HepG2 (cell line): ENCODE data around the gene PCCB. TPM values are rescaled to one million over a fixed set of nuclear protein-coding genes. Genes with fewer than 3 reads are reported as not detected.

ENCODE experiments used
- ASH2L ChIP-seq: fragments of 300-600, 200-600 bp; sonication (generic); IDR thresholded peaks from 2 replicates; pipeline ENCODE4 v1.7.0; 2017; ENCODE audit warnings: low read depth, mild to moderate bottlenecking, moderate library complexity, mixed read lengths, low read length; ENCODE audit not compliant: insufficient read length
- CEBPB ChIP-seq: IDR thresholded peaks from 2 replicates; pipeline ENCODE4 v1.6.1; 2011; ENCODE audit warnings: low read depth, low read length, improper control_type of control experiment, borderline replicate concordance
- EZH2 ChIP-seq: conservative IDR thresholded peaks from 2 replicates; pipeline ENCODE4 v1.6.1; 2012; ENCODE audit warnings: mild to moderate bottlenecking, low read depth, low read length, moderate library complexity
- GTF2F1 ChIP-seq: fragments of 150-350 bp; IDR thresholded peaks from 2 replicates; pipeline ENCODE4 v1.6.1; 2014; ENCODE audit warnings: low read length
- GZF1 ChIP-seq: sonication (generic); formaldehyde crosslinking; IDR thresholded peaks from 2 replicates; pipeline ENCODE4 v1.5.1; 2020; ENCODE audit warnings: mild to moderate bottlenecking, missing genetic modification reagents
- HMG20A ChIP-seq: IDR thresholded peaks from 2 replicates; pipeline ENCODE4 v1.6.1; 2016; ENCODE audit warnings: borderline replicate concordance
- RAD21 ChIP-seq: fragments of 450-650 bp; formaldehyde crosslinking; IDR thresholded peaks from 2 replicates; pipeline ENCODE4 v1.5.0; 2020; ENCODE audit warnings: mild to moderate bottlenecking
- RERE ChIP-seq: IDR thresholded peaks from 2 replicates; pipeline ENCODE4 v1.6.1; 2016; ENCODE audit warnings: low read depth, missing genetic modification reagents, missing compliant biosample characterization
- REST ChIP-seq, 2 experiments: IDR thresholded peaks; 2 replicates each; pipeline ENCODE4 v1.6.1; 2011 to 2012; ENCODE audit warnings: low read length in 2 of 2, borderline replicate concordance in 1 of 2, low read depth in 1 of 2, mild to moderate bottlenecking in 1 of 2, moderate library complexity in 1 of 2
- SALL2 ChIP-seq: sonication (generic); formaldehyde crosslinking; IDR thresholded peaks from 2 replicates; pipeline ENCODE4 v1.8.1; 2023; ENCODE audit warnings: mild to moderate bottlenecking, missing genetic modification reagents, inconsistent platforms
- SIN3B ChIP-seq: fragments of 150-350 bp; IDR thresholded peaks from 2 replicates; pipeline ENCODE4 v1.6.1; 2014; ENCODE audit warnings: low read length
- SNAPC2 ChIP-seq: sonication (generic); formaldehyde crosslinking; IDR thresholded peaks from 2 replicates; pipeline ENCODE4 v1.8.1; 2022; ENCODE audit warnings: mild to moderate bottlenecking, missing genetic modification reagents
- ZFP62 ChIP-seq: sonication (generic); formaldehyde crosslinking; IDR thresholded peaks from 2 replicates; pipeline ENCODE4 v1.4.0; 2020; ENCODE audit warnings: missing genetic modification reagents
- ZNF12 ChIP-seq: sonication (generic); formaldehyde crosslinking; IDR thresholded peaks from 2 replicates; pipeline ENCODE4 v1.5.0; 2020; ENCODE audit warnings: missing genetic modification reagents
- ZNF44 ChIP-seq: sonication (generic); formaldehyde crosslinking; IDR thresholded peaks from 2 replicates; pipeline ENCODE4 v1.5.1; 2020; ENCODE audit warnings: mild to moderate bottlenecking, missing genetic modification reagents
- ZNF512B ChIP-seq: sonication (generic); formaldehyde crosslinking; IDR thresholded peaks from 2 replicates; pipeline ENCODE4 v1.5.1; 2020; ENCODE audit warnings: missing genetic modification reagents, mild to moderate bottlenecking, borderline replicate concordance
- ZNF878 ChIP-seq: sonication (generic); formaldehyde crosslinking; IDR thresholded peaks from 2 replicates; pipeline ENCODE4 v1.8.1; 2023; ENCODE audit warnings: mild to moderate bottlenecking, missing genetic modification reagents, moderate library complexity
- polyA plus RNA-seq, 8 experiments: library from polyadenylated mRNA; depleted of rRNA in 3 of 8; stranded (reverse) in 7 of 8; unstranded in 1 of 8; fragments of >200 nt; fragmentation: Illumina TruSeq in 4 of 8; extraction: Trizol in 4 of 8; gene quantifications; 2 replicates each; pipeline versions ENCODE4 v1.2.1 to v1.2.3, GENCODE V29; 2011 to 2016; ENCODE audit warnings: low read depth in 4 of 8, missing spikeins in 1 of 8, mixed read lengths in 1 of 8; ENCODE audit not compliant: insufficient read depth in 1 of 8
- total RNA-seq, 5 experiments: library from RNA; depleted of rRNA; stranded (reverse); fragments of >200 nt; fragmentation: Illumina TruSeq; extraction: Trizol; gene quantifications; 2 replicates each; pipeline ENCODE4 v1.2.3, GENCODE V29; 2016; ENCODE audit warnings: low read depth in 1 of 5

PCCB gene
- total and polyA plus RNA-seq, 2 of the 13 experiments (the other 11 are each of a cell fraction or from before 2014, with no cell fraction given) = 84.1 to 88.7 TPM

- TF ChIP-seq ZNF512B (CRISPR knock-in tag) (no peak), RERE (CRISPR knock-in tag) (no peak), ASH2L (peak; percentile 21), RAD21 (CRISPR knock-in tag) (no peak), SIN3B (no peak), EZH2 (no peak), SALL2 (no peak), GZF1 (no peak), ZNF878 (no peak), REST (IDR thresholded peaks at IDR 0.05; ENCODE audit: borderline replicate concordance in 1 of 2, low read depth in 1 of 2, low read length in 2 of 2) (peak in 1 of 2 experiments; percentile 47; a peak in 1 of 4 replicates), HMG20A (peak; percentile 37; the same call in 1 of the 2 replicates), SNAPC2 (CRISPR knock-in tag) (peak; percentile 66; the same call in 1 of the 2 replicates), ZNF44 (CRISPR knock-in tag) (no peak), ZFP62 (CRISPR knock-in tag) (no peak), GTF2F1 (no peak), ZNF12 (CRISPR knock-in tag) (peak; percentile 37; the same call in 1 of the 2 replicates), CEBPB (peak; percentile 55; the same call in 1 of the 2 replicates)
Measured at GRCh38 chr3:136255672-136256406, 5.7 kb downstream of the PCCB start (continued).
